Activated naive CD8-positive, alpha-beta T cell (primary cell): ENCODE data around the gene RPL13A.
"Not testable (repeated sequence)": the region's sequence is repeated elsewhere in the genome, so short reads cannot be mapped to it uniquely, and the experiment has no call there.

Source experiments
- H3K27ac Mint-ChIP-seq: one replicate; pipeline ENCODE4 v1.8.0; 2021; ENCODE audit warnings: mixed read lengths
- H3K27me3 Mint-ChIP-seq: one replicate; pipeline ENCODE4 v1.8.0; 2021; ENCODE audit warnings: mixed read lengths
- H3K36me3 Mint-ChIP-seq: one replicate; pipeline ENCODE4 v1.8.0; 2021; ENCODE audit warnings: mixed read lengths
- H3K4me1 Mint-ChIP-seq: one replicate; pipeline ENCODE4 v1.8.0; 2021; ENCODE audit warnings: low read depth, mixed read lengths
- H3K4me3 Mint-ChIP-seq: one replicate; pipeline ENCODE4 v1.8.0; 2021; ENCODE audit warnings: mild to moderate bottlenecking, mixed read lengths
- H3K9me3 Mint-ChIP-seq: one replicate; pipeline ENCODE4 v1.8.0; 2021; ENCODE audit warnings: low read depth, mixed read lengths

RPL13A gene

DNA sequence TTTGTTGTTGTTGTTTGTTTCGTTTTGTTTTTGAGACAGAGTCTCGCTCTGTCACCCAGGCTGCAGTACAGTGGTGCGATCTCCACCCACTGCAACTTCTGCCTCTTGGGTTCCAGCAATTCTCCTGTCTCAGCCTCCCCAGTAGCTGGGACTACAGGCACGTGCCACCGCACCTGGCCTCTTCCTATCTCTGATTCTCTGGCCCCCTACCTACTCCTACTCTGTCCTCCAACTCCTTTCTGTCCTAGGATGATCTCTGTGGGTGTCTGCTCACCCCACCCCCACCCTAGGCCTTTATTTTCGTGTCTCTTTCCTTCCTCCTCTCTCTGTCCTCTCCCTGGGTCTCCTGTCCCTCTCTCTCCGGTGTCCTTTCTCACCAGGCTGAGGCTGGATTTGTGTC is 37.0 kb upstream of the RPL13A start:
- Mint-ChIP-seq H3K27me3 (no peaks in the 10 kb centered on the region), H3K4me1 (peaks cover 41% of the 10 kb centered on the region), H3K4me3 (peak overlapping the region; percentile 100), H3K27ac (peak overlapping the region; percentile 99), H3K36me3 (peaks cover 6% of the 10 kb centered on the region), H3K9me3 (no peaks in the 10 kb centered on the region)

DNA sequence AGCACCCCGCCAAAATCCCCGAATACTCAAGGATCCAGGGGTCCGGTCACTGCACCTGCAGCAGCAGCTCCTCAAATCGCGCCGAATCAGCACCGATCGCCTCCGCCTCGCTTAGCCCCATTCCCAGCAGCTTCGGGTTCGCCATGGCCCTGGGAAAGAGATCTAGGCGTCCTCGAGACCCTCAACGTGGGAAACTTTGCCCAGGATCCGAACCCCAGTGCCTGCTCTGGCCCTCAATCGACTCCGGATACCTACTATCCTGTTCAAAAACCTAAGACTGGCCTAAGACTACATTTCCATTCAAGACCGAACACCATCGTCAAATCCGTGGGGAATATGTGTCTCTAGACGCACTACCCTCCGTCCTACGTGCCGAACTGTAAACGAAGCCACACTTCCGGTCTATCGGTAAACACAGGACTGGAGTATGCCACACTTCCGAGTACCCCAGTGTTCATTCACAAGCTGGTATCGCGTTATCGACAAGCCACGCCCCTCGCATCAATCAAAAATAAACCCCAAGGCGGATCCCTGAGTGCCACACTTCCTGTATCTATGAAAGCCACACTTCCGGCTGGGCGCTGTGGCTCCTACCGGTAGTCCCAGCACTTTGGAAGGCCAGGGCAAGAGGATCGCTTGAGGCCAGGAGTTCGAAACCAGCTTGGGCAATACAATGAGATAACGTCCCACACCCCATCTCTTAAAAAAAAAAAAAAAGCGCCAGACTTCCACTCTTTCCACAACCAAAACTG is 35.8 kb upstream of the RPL13A start, which contains the start of gene PIH1D1:
PIH1D1 (minus strand) TSS at position 385 of the 752 bp plus-strand sequence; CDS start at position 145, 240 bp downstream.
- peaks cover 6% of the 10 kb centered on the region for H3K36me3 Mint-ChIP-seq
- H3K9me3 Mint-ChIP-seq = no peaks in the 10 kb centered on the region
- peak within 1 kb of the TSS; percentile 100 for H3K27ac Mint-ChIP-seq
- H3K4me3 Mint-ChIP-seq = peak within 1 kb of the TSS; percentile 100
- H3K27me3 Mint-ChIP-seq = no peaks in the 10 kb centered on the region
- peaks cover 48% of the 10 kb centered on the region for H3K4me1 Mint-ChIP-seq

DNA sequence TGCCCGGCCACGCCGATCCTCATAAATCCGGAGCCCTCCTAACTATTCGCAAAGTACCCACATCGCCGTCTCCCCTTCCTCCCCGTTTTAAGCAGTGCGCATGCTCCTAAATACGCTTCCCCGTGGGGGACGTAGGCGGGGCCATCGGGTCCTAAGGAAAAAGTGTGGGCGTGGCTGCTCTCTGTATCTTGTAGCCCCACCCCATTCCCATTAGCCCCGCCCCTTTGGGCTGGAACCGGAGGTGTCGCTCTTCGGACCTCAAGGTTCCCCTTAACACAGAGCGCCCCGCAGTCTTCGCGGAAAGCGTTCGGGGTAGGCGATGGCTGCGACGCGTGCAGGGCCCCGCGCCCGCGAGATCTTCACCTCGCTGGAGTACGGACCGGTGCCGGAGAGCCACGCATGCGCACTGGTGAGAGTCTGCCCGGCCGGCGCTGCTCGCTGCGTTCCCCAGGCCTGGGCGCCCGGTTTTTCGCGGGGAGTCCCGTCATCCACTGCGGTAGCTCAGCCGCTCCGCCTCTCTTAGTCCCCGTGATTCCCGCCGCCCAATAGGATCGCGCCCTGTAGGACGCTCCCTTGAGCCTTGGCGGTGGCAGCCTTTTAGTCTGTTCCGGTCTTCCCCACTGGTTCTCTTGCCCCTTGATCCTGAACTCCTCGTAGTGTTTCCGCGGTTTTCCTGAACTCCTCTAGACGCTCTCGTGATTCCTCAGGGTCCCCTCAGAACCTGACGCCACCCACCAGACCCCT is 34.2 kb upstream of the RPL13A start, which contains the start of gene ALDH16A1:
ALDH16A1 (plus strand) TSS at position 213 of the 744 bp plus-strand sequence; CDS start at position 320, 107 bp downstream.
- H3K36me3 Mint-ChIP-seq = peaks cover 6% of the 10 kb centered on the region
- H3K4me1 Mint-ChIP-seq = peaks cover 50% of the 10 kb centered on the region
- no peaks in the 10 kb centered on the region for H3K27me3 Mint-ChIP-seq
- H3K4me3 Mint-ChIP-seq = peak within 1 kb of the TSS; percentile 100
- H3K9me3 Mint-ChIP-seq = no peaks in the 10 kb centered on the region
- peak within 1 kb of the TSS; percentile 100 for H3K27ac Mint-ChIP-seq

DNA sequence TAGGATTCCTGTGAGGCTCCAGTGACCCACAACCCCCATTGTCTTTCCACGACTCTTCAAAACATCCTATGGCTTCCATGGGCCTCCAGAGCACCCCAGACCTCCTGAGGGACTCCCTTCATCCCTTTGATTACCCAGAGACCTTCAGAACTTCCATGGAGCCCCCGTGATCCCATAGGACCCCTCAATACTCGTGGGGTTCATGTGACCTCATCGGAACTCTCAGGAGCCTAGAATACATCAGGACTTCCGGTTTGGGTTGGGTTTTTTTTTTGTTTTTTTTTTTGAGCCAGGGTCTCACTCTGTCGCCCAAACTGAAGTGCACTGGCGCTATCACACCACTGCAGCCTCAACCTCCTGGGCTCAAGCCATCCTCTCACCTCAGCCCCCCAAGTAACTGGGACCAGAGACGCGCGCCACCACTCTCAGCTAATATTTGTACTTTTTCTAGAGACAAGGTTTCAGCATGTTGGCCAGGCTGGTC is 33.6 kb upstream of the RPL13A start:
- Mint-ChIP-seq H3K4me1 (peaks cover 45% of the 10 kb centered on the region), H3K36me3 (peaks cover 3% of the 10 kb centered on the region), H3K27me3 (no peaks in the 10 kb centered on the region), H3K4me3 (peak overlapping the region; percentile 100), H3K27ac (peak overlapping the region; percentile 100), H3K9me3 (no peaks in the 10 kb centered on the region)

DNA sequence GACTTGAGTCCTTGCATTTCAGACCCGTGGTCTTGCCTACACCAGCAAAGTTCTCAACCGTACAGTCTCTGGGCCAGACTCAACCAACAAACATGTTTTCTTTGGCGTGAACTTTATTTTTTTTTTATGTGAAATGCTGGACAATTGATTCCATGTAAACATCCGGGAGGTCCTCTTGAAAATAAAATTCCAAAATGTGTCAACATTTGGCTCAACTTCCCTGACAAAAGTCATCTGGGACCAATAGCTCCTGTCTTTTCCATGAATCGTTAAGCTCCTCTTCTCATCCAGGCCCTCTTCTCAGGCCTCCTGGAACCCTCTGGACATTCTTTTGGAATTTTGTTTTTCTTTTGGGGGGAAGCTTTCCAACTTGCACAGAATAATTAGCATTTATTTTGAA is 31.6 kb upstream of the RPL13A start:
- Mint-ChIP-seq H3K36me3 (peaks cover 3% of the 10 kb centered on the region), H3K9me3 (no peaks in the 10 kb centered on the region), H3K4me3 (peak overlapping the region; percentile 20)

DNA sequence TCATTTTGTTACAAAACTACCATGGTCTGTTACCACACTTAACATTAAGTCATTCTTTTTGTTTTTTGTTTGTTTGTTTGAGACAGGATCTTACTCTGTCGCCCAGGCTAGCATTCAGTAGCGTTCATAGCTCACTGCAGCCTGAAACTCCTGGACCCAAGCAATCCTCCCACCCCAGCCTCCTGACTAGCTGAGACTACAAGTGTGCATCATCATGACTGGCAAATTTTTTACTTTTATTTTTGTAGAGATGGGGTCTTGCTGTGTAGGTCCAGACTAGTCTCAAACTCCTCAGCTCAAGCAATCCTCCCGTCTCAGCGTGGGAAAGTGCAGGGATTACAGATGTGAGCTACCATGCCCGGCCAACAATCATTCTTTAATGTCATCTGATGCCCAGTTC is 31.1 kb upstream of the RPL13A start:
- Mint-ChIP-seq H3K27me3 (no peaks in the 10 kb centered on the region), H3K9me3 (no peaks in the 10 kb centered on the region), H3K4me3 (peak overlapping the region; percentile 20), H3K36me3 (peaks cover 3% of the 10 kb centered on the region), H3K27ac (no peak overlapping the region), H3K4me1 (peaks cover 30% of the 10 kb centered on the region)

More for the DNA sequence above, 31.6 kb upstream of the RPL13A start:
- Mint-ChIP-seq H3K27ac (peak overlapping the region; percentile 41), H3K4me1 (peaks cover 31% of the 10 kb centered on the region), H3K27me3 (no peaks in the 10 kb centered on the region)

DNA sequence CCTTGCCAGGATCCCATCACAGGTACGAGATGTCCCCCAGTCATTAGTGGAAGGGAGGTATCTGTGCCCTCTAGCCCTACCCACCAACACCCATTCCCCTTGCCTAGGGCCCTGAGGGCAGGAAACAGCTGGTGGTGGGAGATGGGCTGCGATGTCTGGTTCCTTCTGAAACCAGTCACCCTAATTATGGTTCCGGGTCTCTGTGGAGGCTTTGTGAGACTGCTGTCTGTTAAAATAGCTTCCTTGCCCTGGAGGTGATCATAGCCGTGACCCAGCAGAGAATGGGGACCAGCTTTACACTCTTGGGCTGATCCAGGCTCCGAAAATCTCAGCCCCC is 28.9 kb upstream of the RPL13A start:
- H3K27ac Mint-ChIP-seq = no peak overlapping the region

DNA sequence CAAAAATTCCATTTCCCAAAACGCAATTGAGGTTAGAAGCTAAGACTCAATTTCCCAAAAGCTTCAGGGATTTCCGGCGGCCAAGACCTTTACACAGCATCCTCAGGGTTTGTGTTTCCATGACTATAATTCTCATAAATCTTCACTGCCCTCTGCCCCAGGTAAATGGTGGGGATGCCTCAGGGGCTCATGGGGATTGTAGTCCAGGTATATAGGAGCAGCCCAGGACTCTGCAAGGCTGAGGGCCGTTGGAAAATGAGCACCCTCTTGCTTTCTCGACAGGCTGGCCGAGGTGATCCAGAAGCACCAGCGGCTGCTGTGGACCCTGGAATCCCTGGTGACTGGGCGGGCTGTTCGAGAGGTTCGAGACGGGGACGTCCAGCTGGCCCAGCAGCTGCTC is 28.0 kb upstream of the RPL13A start:
- no peak overlapping the region for H3K27ac Mint-ChIP-seq
- no peaks in the 10 kb centered on the region for H3K36me3 Mint-ChIP-seq
- H3K27me3 Mint-ChIP-seq = no peaks in the 10 kb centered on the region
- H3K9me3 Mint-ChIP-seq = no peaks in the 10 kb centered on the region
- no peak overlapping the region for H3K4me3 Mint-ChIP-seq
- peaks cover 13% of the 10 kb centered on the region for H3K4me1 Mint-ChIP-seq

More for the DNA sequence above, 28.9 kb upstream of the RPL13A start:
- no peaks in the 10 kb centered on the region for H3K9me3 Mint-ChIP-seq
- no peaks in the 10 kb centered on the region for H3K36me3 Mint-ChIP-seq
- no peak overlapping the region for H3K4me3 Mint-ChIP-seq
- no peaks in the 10 kb centered on the region for H3K27me3 Mint-ChIP-seq
- peaks cover 19% of the 10 kb centered on the region for H3K4me1 Mint-ChIP-seq

DNA sequence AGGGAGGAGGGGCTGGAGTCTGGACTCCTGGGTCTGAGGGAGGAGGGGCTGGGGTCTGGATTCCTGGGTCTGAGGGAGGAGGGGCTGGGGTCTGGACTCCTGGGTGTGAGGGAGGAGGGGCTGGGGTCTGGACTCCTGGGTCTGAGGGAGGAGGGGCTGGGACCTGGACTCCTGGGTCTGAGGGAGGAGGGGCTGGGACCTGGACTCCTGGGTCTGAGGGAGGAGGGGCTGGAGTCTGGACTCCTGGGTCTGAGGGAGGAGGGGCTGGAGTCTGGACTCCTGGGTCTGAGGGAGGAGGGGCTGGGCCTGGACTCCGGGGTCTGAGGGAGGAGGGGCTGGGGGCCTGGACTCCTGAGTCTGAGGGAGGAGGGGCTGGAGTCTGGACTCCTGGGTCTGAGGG is 26.3 kb upstream of the RPL13A start:
- not testable (repeated sequence) for H3K27ac Mint-ChIP-seq, H3K9me3 Mint-ChIP-seq, H3K27me3 Mint-ChIP-seq, H3K36me3 Mint-ChIP-seq, H3K4me1 Mint-ChIP-seq, H3K4me3 Mint-ChIP-seq

DNA sequence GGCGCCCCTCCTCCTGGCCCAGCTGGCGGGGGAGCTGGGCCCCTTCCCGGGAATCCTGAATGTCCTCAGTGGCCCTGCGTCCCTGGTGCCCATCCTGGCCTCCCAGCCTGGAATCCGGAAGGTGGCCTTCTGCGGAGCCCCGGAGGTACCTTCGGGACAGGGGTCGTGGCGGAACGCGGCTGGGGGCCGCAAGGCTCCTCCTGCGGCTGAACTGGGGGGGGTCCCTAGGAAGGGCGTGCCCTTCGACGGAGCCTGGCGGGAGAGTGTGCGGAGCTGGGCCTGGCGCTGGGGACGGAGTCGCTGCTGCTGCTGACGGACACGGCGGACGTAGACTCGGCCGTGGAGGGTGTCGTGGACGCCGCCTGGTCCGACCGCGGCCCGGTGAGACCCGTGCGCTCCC is 25.8 kb upstream of the RPL13A start:
- Mint-ChIP-seq H3K27me3 (no peaks in the 10 kb centered on the region), H3K36me3 (no peaks in the 10 kb centered on the region), H3K4me3 (no peak overlapping the region), H3K4me1 (peaks cover 2% of the 10 kb centered on the region), H3K9me3 (no peaks in the 10 kb centered on the region), H3K27ac (no peak overlapping the region)

DNA sequence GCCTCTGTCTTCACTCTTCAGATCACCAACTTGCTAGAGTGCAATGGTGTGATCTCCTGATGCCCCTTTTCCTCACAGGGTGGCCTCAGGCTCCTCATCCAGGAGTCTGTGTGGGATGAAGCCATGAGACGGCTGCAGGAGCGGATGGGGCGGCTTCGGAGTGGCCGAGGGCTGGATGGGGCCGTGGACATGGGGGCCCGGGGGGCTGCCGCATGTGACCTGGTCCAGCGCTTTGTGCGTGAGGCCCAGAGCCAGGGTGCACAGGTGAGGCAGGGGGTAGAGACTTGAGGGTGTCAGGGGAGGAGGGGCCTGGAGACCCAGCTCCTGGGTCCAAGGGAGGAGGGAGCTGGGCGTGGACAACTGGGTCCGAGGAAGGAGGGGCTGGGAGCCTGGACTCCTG is 24.9 kb upstream of the RPL13A start:
- Mint-ChIP-seq H3K27ac (no peak overlapping the region), H3K36me3 (no peaks in the 10 kb centered on the region), H3K4me1 (no peaks in the 10 kb centered on the region), H3K9me3 (no peaks in the 10 kb centered on the region), H3K27me3 (no peaks in the 10 kb centered on the region), H3K4me3 (no peak overlapping the region)

DNA sequence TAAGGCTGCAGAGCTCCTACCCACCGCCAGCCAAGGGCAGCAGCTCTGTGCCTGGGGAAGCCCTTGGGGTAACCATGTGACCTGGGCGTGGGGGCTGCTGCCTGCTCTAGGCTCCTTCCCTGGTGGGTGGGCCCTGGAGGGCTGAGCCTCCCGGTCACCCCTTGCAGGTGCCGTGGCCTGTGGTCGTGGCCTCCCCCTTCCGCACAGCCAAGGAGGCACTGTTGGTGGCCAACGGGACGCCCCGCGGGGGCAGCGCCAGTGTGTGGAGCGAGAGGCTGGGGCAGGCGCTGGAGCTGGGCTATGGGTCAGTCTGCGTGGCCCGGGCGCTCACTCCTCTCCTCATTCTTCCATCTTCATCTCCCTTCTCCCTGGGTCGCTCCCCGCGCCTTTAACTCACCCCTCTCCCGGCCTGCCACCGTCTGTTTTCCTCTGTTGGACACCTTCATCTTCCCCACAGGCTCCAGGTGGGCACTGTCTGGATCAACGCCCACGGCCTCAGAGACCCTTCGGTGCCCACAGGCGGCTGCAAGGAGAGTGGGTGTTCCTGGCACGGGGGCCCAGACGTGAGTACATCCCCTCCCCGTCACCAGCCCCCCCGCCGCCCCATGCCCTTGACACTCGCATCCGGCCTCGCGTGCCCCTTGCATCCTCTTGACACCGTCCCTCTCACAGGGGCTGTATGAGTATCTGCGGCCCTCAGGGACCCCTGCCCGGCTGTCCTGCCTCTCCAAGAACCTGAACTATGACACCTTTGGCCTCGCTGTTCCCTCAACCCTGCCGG is 23.3 kb upstream of the RPL13A start:
- peaks cover 4% of the 10 kb centered on the region for H3K36me3 Mint-ChIP-seq
- peaks cover 7% of the 10 kb centered on the region for H3K4me1 Mint-ChIP-seq
- H3K27ac Mint-ChIP-seq = no peak overlapping the region
- H3K27me3 Mint-ChIP-seq = no peaks in the 10 kb centered on the region
- no peak overlapping the region for H3K4me3 Mint-ChIP-seq
- H3K9me3 Mint-ChIP-seq = no peaks in the 10 kb centered on the region

DNA sequence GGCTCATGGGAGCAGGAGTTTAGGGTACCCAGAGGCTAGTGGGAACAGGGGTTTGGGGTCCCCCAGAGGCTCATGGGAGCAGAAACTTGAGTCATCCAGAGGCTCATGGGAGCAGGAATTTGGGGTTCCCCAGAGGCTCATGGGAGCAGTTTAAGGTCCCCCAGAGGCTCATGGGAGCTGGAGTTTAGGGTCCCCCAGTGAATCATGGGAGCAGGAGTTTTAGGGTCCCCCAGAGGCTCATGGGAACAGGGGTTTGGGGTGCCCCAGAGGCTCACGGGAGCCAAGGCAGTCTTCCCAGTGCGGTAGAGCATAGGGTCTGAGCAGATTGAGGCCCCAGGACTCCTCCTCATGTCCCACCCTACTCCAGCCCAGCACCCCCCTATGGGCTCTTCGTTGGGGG is 22.0 kb upstream of the RPL13A start:
- Mint-ChIP-seq H3K9me3 (no peaks in the 10 kb centered on the region), H3K4me3 (no peak overlapping the region), H3K27ac (peak overlapping the region; percentile 34), H3K36me3 (peaks cover 4% of the 10 kb centered on the region), H3K4me1 (peaks cover 18% of the 10 kb centered on the region), H3K27me3 (no peaks in the 10 kb centered on the region)

DNA sequence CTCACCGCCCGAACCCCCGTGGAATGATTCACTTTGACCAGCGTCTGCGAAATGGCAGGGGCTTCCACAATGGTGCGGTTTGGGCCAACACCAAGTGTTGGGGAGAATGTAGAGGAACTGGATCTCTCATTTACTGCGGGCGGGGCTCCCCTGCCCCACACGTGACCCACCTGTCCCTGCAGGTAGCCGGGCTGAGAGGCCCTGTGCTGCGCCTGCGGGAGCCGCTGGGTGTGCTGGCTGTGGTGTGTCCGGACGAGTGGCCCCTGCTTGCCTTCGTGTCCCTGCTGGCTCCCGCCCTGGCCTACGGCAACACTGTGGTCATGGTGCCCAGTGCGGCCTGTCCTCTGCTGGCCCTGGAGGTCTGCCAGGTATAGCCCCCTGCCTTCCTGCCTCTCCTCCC is 19.2 kb upstream of the RPL13A start:
- Mint-ChIP-seq H3K27ac (peak overlapping the region; percentile 28), H3K4me1 (peaks cover 40% of the 10 kb centered on the region), H3K9me3 (no peaks in the 10 kb centered on the region), H3K27me3 (no peaks in the 10 kb centered on the region), H3K4me3 (no peak overlapping the region), H3K36me3 (peaks cover 4% of the 10 kb centered on the region)
